ENCODE data around the gene DYNLT3.
A peak's percentile ranks its signal among the peaks of the same experiment; 100 is the strongest.

The DYNLT3 gene

GRCh38 chrX:37872303-37872655, 24.9 kb upstream of the DYNLT3 start:
- Histone ChIP-seq H3K27ac (ENCODE audit: low read depth, low read length) (peak overlapping the region; percentile 66), H3K27me3 (ENCODE audit: insufficient read depth, low read length) (no peaks in the 10 kb centered on the region), H3K4me1 (ENCODE audit: control insufficient read depth, insufficient read depth, low read length, unreplicated experiment) (peaks cover 15% of the 10 kb centered on the region), H3K4me3 (ENCODE audit: low read depth, low read length) (no peak overlapping the region; the same call in 1 of the 2 replicates), H3K79me2 (ENCODE audit: control insufficient read depth, insufficient read depth, low read length, unreplicated experiment) (no peaks in the 10 kb centered on the region), H2AFZ (ENCODE audit: low read length, unreplicated experiment) (no peak overlapping the region), H3K36me3 (ENCODE audit: insufficient read depth, low read length) (no peaks in the 10 kb centered on the region)

- no peaks in the 10 kb centered on the region for H3K27me3 ChIP-seq (ENCODE audit: insufficient read depth, low read length)
- peak overlapping the region; percentile 42 for H3K4me3 ChIP-seq (ENCODE audit: low read depth, low read length)
- H2AFZ ChIP-seq (ENCODE audit: low read length, unreplicated experiment), result no peak overlapping the region
- no peaks in the 10 kb centered on the region for H3K36me3 ChIP-seq (ENCODE audit: insufficient read depth, low read length)
- no peaks in the 10 kb centered on the region for H3K79me2 ChIP-seq (ENCODE audit: control insufficient read depth, insufficient read depth, low read length, unreplicated experiment)
- H3K27ac ChIP-seq (ENCODE audit: low read depth, low read length), result peak overlapping the region; percentile 66
- H3K4me1 ChIP-seq (ENCODE audit: control insufficient read depth, insufficient read depth, low read length, unreplicated experiment), result peaks cover 15% of the 10 kb centered on the region
These were observed 24.4 kb upstream of the DYNLT3 start for GRCh38 chrX:37871626-37872302.

- H3K4me1 ChIP-seq (ENCODE audit: control insufficient read depth, insufficient read depth, low read length, unreplicated experiment), result peaks cover 11% of the 10 kb centered on the region
- H3K36me3 ChIP-seq (ENCODE audit: insufficient read depth, low read length), result no peaks in the 10 kb centered on the region
- H3K4me3 ChIP-seq (ENCODE audit: low read depth, low read length), result no peak overlapping the region
- no peaks in the 10 kb centered on the region for H3K79me2 ChIP-seq (ENCODE audit: control insufficient read depth, insufficient read depth, low read length, unreplicated experiment)
- no peaks in the 10 kb centered on the region for H3K27me3 ChIP-seq (ENCODE audit: insufficient read depth, low read length)
- no peak overlapping the region for H2AFZ ChIP-seq (ENCODE audit: low read length, unreplicated experiment)
- H3K27ac ChIP-seq (ENCODE audit: low read depth, low read length), result no peak overlapping the region
These were observed 20.3 kb upstream of the DYNLT3 start for GRCh38 chrX:37867536-37868153.

GRCh38 chrX:37863728-37864127, 16.4 kb upstream of the DYNLT3 start:
- H3K79me2 ChIP-seq (ENCODE audit: control insufficient read depth, insufficient read depth, low read length, unreplicated experiment), result no peaks in the 10 kb centered on the region
- no peak overlapping the region for H3K4me3 ChIP-seq (ENCODE audit: low read depth, low read length)
- H3K36me3 ChIP-seq (ENCODE audit: insufficient read depth, low read length), result no peaks in the 10 kb centered on the region
- no peak overlapping the region for H3K27ac ChIP-seq (ENCODE audit: low read depth, low read length)
- H2AFZ ChIP-seq (ENCODE audit: low read length, unreplicated experiment), result no peak overlapping the region
- no peaks in the 10 kb centered on the region for H3K4me1 ChIP-seq (ENCODE audit: control insufficient read depth, insufficient read depth, low read length, unreplicated experiment)
- no peaks in the 10 kb centered on the region for H3K27me3 ChIP-seq (ENCODE audit: insufficient read depth, low read length)

- H3K4me1 ChIP-seq (ENCODE audit: control insufficient read depth, insufficient read depth, low read length, unreplicated experiment), result no peaks in the 10 kb centered on the region
- no peak overlapping the region for H3K27ac ChIP-seq (ENCODE audit: low read depth, low read length)
- no peak overlapping the region for H2AFZ ChIP-seq (ENCODE audit: low read length, unreplicated experiment)
- H3K36me3 ChIP-seq (ENCODE audit: insufficient read depth, low read length), result no peaks in the 10 kb centered on the region
- H3K27me3 ChIP-seq (ENCODE audit: insufficient read depth, low read length), result no peaks in the 10 kb centered on the region
- no peaks in the 10 kb centered on the region for H3K79me2 ChIP-seq (ENCODE audit: control insufficient read depth, insufficient read depth, low read length, unreplicated experiment)
- no peak overlapping the region for H3K4me3 ChIP-seq (ENCODE audit: low read depth, low read length)
These were observed 15.5 kb upstream of the DYNLT3 start for GRCh38 chrX:37862851-37863250.

- Histone ChIP-seq H3K36me3 (ENCODE audit: insufficient read depth, low read length) (no peaks in the 10 kb centered on the region), H3K79me2 (ENCODE audit: control insufficient read depth, insufficient read depth, low read length, unreplicated experiment) (no peaks in the 10 kb centered on the region), H3K27me3 (ENCODE audit: insufficient read depth, low read length) (no peaks in the 10 kb centered on the region), H3K4me3 (ENCODE audit: low read depth, low read length) (no peak overlapping the region), H2AFZ (ENCODE audit: low read length, unreplicated experiment) (no peak overlapping the region), H3K4me1 (ENCODE audit: control insufficient read depth, insufficient read depth, low read length, unreplicated experiment) (no peaks in the 10 kb centered on the region), H3K27ac (ENCODE audit: low read depth, low read length) (no peak overlapping the region)
These were observed 13.3 kb upstream of the DYNLT3 start for GRCh38 chrX:37860721-37861120.

- no peak overlapping the region for H3K27ac ChIP-seq (ENCODE audit: low read depth, low read length)
- H2AFZ ChIP-seq (ENCODE audit: low read length, unreplicated experiment), result no peak overlapping the region
- H3K79me2 ChIP-seq (ENCODE audit: control insufficient read depth, insufficient read depth, low read length, unreplicated experiment), result no peaks in the 10 kb centered on the region
- no peaks in the 10 kb centered on the region for H3K27me3 ChIP-seq (ENCODE audit: insufficient read depth, low read length)
- no peak overlapping the region for H3K4me3 ChIP-seq (ENCODE audit: low read depth, low read length)
- H3K4me1 ChIP-seq (ENCODE audit: control insufficient read depth, insufficient read depth, low read length, unreplicated experiment), result no peaks in the 10 kb centered on the region
- no peaks in the 10 kb centered on the region for H3K36me3 ChIP-seq (ENCODE audit: insufficient read depth, low read length)
These were observed 7.4 kb upstream of the DYNLT3 start for GRCh38 chrX:37854748-37855147.

GRCh38 chrX:37854148-37854547, 6.8 kb upstream of the DYNLT3 start:
- H3K79me2 ChIP-seq (ENCODE audit: control insufficient read depth, insufficient read depth, low read length, unreplicated experiment), result no peaks in the 10 kb centered on the region
- no peak overlapping the region for H3K27ac ChIP-seq (ENCODE audit: low read depth, low read length)
- H3K4me1 ChIP-seq (ENCODE audit: control insufficient read depth, insufficient read depth, low read length, unreplicated experiment), result no peaks in the 10 kb centered on the region
- no peak overlapping the region for H3K4me3 ChIP-seq (ENCODE audit: low read depth, low read length)
- H2AFZ ChIP-seq (ENCODE audit: low read length, unreplicated experiment), result no peak overlapping the region
- no peaks in the 10 kb centered on the region for H3K27me3 ChIP-seq (ENCODE audit: insufficient read depth, low read length)
- no peaks in the 10 kb centered on the region for H3K36me3 ChIP-seq (ENCODE audit: insufficient read depth, low read length)

- Histone ChIP-seq H3K27ac (ENCODE audit: low read depth, low read length) (peak overlapping the region; percentile 55), H2AFZ (ENCODE audit: low read length, unreplicated experiment) (peak overlapping the region; percentile 91), H3K79me2 (ENCODE audit: control insufficient read depth, insufficient read depth, low read length, unreplicated experiment) (no peaks in the 10 kb centered on the region), H3K4me3 (ENCODE audit: low read depth, low read length) (peak overlapping the region; percentile 82), H3K27me3 (ENCODE audit: insufficient read depth, low read length) (no peaks in the 10 kb centered on the region), H3K4me1 (ENCODE audit: control insufficient read depth, insufficient read depth, low read length, unreplicated experiment) (peaks cover 7% of the 10 kb centered on the region), H3K36me3 (ENCODE audit: insufficient read depth, low read length) (no peaks in the 10 kb centered on the region)
These were observed 394 bp upstream of the DYNLT3 start for GRCh38 chrX:37847733-37848197.

- H3K27me3 ChIP-seq (ENCODE audit: insufficient read depth, low read length), result no peaks in the 10 kb centered on the region
- no peaks in the 10 kb centered on the region for H3K79me2 ChIP-seq (ENCODE audit: control insufficient read depth, insufficient read depth, low read length, unreplicated experiment)
- H3K4me3 ChIP-seq (ENCODE audit: low read depth, low read length), result peak overlapping the region; percentile 82
- H2AFZ ChIP-seq (ENCODE audit: low read length, unreplicated experiment), result no peak overlapping the region
- no peaks in the 10 kb centered on the region for H3K36me3 ChIP-seq (ENCODE audit: insufficient read depth, low read length)
- peaks cover 7% of the 10 kb centered on the region for H3K4me1 ChIP-seq (ENCODE audit: control insufficient read depth, insufficient read depth, low read length, unreplicated experiment)
- 0 out of 2 replicates have a peak overlapping the region, but pooled peaks have one; percentile 55 for H3K27ac ChIP-seq (ENCODE audit: low read depth, low read length)
These were observed 825 bp downstream of the DYNLT3 start for GRCh38 chrX:37846558-37846933.

- H3K4me3 ChIP-seq (ENCODE audit: low read depth, low read length), result peak overlapping the region; percentile 82
- H3K79me2 ChIP-seq (ENCODE audit: control insufficient read depth, insufficient read depth, low read length, unreplicated experiment), result no peaks in the 10 kb centered on the region
- no peaks in the 10 kb centered on the region for H3K27me3 ChIP-seq (ENCODE audit: insufficient read depth, low read length)
- H2AFZ ChIP-seq (ENCODE audit: low read length, unreplicated experiment), result no peak overlapping the region
- H3K4me1 ChIP-seq (ENCODE audit: control insufficient read depth, insufficient read depth, low read length, unreplicated experiment), result peaks cover 7% of the 10 kb centered on the region
- H3K27ac ChIP-seq (ENCODE audit: low read depth, low read length), result no peak overlapping the region
- H3K36me3 ChIP-seq (ENCODE audit: insufficient read depth, low read length), result no peaks in the 10 kb centered on the region
These were observed 1.2 kb downstream of the DYNLT3 start for GRCh38 chrX:37846141-37846540.
